ENCODE results near the gene LKAAEAR1. TPM values are rescaled to one million over a fixed set of nuclear protein-coding genes. Genes with fewer than 3 reads are reported as not detected.

LKAAEAR1 gene
- total RNA-seq, 1 donor from 2014 or later = not detected

DNA sequence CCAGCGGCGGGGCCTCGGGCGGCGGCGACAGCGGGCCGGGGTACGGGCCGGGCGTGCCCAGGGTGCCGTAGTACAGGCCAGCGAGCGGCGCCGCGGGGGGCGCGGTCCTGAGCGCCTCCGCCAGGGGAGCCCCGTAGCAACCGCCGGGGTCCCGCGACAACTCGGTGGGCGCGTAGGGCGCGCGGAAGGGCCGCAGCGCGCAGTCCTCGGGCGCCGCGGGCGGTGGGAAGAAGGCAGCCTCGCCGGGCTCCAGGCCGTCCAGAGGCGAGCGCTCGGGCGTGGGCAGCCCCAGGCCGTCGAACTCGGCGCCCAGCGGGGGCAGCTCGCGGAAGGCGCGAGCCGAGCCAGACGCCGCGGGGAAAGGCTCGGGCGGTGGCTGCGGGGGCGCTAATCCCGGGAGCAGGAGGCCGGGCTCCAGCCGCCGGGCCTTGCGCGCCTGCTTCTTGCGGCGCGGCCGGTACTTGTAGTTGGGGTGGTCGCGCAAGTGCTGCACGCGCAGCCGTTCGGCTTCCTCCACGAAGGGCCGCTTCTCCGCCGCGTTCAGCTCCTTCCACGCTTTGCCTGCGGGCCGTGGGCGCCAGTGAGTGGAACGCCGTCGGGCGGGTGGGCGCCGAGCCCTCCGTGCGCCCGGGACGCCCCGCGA, 35.7 kb downstream of the LKAAEAR1 start:
- Histone ChIP-seq H3K4me3 (ENCODE audit: low read depth, low read length) (no peak overlapping the region), H3K36me3 (ENCODE audit: control insufficient read depth, insufficient read depth, low read length) (no peaks in the 10 kb centered on the region), H3K27me3 (ENCODE audit: control insufficient read depth, insufficient read depth, low read length) (peaks cover 73% of the 10 kb centered on the region)
- no peak for DNase-seq (ENCODE audit: low read depth)
- TF ChIP-seq, protein P1, sequence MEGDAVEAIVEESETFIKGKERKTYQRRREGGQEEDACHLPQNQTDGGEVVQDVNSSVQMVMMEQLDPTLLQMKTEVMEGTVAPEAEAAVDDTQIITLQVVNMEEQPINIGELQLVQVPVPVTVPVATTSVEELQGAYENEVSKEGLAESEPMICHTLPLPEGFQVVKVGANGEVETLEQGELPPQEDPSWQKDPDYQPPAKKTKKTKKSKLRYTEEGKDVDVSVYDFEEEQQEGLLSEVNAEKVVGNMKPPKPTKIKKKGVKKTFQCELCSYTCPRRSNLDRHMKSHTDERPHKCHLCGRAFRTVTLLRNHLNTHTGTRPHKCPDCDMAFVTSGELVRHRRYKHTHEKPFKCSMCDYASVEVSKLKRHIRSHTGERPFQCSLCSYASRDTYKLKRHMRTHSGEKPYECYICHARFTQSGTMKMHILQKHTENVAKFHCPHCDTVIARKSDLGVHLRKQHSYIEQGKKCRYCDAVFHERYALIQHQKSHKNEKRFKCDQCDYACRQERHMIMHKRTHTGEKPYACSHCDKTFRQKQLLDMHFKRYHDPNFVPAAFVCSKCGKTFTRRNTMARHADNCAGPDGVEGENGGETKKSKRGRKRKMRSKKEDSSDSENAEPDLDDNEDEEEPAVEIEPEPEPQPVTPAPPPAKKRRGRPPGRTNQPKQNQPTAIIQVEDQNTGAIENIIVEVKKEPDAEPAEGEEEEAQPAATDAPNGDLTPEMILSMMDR (IDR thresholded peaks at IDR 0.05; ENCODE audit: insufficient read depth, low read length, poor library complexity, severe bottlenecking) = no peak

DNA sequence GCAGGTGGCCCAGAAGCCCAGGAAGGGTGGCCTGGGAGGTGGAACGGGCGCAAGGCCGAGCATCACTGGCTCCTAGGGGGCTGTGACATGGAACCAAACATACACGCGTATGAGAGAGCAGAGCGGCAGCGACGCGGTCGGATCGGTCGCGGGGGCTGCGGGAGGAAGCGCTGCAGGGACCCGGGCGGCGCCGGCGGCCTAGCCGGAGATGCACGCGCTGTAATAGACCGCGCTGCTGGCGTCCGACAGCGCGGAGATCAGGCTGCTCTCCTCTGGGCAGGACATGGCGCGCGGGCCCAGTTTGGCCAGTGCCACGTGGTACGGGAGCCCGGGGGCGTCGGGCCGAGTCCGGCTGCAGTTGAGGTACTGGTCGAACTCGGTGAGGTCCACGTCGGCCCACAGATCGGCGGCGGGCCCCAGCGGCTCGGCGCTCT, 36.2 kb downstream of the LKAAEAR1 start:
- Histone ChIP-seq H3K4me3 (ENCODE audit: low read depth, low read length) (no peak overlapping the region), H3K36me3 (ENCODE audit: control insufficient read depth, insufficient read depth, low read length) (no peaks in the 10 kb centered on the region), H3K27me3 (ENCODE audit: control insufficient read depth, insufficient read depth, low read length) (peaks cover 68% of the 10 kb centered on the region)
- TF ChIP-seq, protein P1 (IDR thresholded peaks at IDR 0.05; ENCODE audit: insufficient read depth, low read length, poor library complexity, severe bottlenecking) = no peak
- no peak for DNase-seq (ENCODE audit: low read depth)

DNA sequence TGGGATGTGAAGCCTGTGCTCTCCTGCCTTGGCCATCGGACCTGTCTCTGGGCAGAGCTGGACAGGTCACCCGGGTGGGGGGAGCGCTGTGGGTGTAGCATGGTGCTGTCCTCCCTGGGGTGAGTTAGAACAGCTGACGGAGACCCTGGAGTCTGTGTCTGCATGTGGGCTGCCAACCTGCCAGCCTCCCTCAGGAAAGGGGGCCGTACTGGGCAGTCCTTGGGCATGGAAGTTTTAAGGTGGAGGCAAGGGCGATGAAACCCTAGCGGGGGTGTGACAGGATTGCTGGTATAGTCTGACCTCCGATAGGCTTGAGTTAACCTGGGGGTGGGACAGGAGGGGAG, 37.2 kb downstream of the LKAAEAR1 start:
- no peak for DNase-seq (ENCODE audit: low read depth)
- TF ChIP-seq, protein P1 (IDR thresholded peaks at IDR 0.05; ENCODE audit: insufficient read depth, low read length, poor library complexity, severe bottlenecking) = no peak
- H3K27me3 ChIP-seq (ENCODE audit: control insufficient read depth, insufficient read depth, low read length) = peaks cover 64% of the 10 kb centered on the region
- H3K36me3 ChIP-seq (ENCODE audit: control insufficient read depth, insufficient read depth, low read length) = no peaks in the 10 kb centered on the region
- no peak overlapping the region for H3K4me3 ChIP-seq (ENCODE audit: low read depth, low read length)

DNA sequence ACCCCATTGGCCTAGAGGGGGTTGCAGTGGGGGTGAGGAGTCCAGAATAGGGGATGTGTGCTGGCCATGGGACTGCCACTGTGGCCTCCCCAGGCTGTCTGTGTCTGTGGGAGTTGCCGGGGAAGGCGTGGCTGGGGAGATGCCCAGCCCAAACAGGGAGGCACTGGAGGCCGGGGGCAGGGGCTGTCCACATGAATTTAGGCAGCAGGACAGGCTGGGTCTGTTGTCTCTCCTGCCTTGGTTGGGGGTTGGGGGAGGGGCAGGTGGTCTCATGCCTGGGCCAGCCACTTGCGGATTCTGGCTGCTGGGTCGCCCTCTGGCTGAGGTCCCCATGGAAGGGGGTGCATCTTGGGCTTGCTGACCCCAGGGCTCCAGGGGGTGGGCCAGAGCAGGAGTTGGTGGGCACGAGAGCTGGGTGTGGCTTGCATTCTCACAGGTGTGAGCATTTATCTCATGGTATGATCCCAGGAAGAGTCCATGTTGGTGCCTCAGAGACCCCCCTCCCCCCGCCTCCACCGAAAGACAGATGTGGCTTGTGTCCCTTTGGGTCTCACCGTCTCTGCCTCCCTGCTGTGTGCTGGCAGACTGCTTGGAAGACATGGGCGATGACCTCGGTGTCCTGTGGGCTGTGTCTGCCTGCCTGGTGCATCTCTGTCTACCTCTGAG, 38.7 kb downstream of the LKAAEAR1 start:
- DNase-seq (ENCODE audit: low read depth) = no peak

DNA sequence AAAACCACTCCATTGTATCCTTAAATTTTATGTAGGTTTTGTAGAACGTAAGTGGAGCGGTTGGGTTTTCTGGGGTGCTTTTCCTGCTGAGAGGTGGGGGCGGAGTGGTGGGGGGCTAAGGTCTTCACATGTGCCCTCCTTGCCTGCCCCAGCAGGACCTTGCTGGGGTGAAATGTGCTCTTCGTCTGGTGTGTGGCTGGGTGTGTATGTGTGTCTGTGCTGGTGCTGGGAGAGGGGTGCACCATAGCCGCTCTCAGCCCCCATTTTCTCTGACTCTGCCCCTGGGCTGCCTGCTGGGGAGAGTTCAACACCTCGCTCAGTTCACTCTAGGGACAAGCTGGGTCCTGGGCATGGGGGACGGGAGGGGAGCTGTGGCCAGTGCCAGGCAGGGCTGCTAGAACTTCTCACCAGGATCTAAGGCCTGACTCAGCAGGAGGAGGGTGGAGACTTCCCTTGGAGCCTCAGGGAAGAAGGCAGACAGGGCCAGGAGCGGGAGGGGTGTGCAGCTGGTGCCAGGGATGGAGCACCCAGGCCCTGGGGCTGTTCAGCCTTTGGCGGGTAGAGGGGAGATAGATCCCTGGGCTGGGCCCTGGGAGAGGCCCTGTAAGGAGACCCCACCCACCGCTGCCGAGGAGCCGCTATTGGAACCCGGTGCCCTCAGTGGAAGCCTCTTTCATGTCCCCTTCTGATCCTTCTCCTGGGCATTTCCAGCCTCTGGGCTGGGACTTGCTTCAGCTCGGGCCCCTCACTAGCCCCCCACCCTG, 39.5 kb downstream of the LKAAEAR1 start:
- TF ChIP-seq, protein P1 (IDR thresholded peaks at IDR 0.05; ENCODE audit: insufficient read depth, low read length, poor library complexity, severe bottlenecking) = no peak
- Histone ChIP-seq H3K4me3 (ENCODE audit: low read depth, low read length) (no peak overlapping the region), H3K27me3 (ENCODE audit: control insufficient read depth, insufficient read depth, low read length) (peaks cover 53% of the 10 kb centered on the region), H3K36me3 (ENCODE audit: control insufficient read depth, insufficient read depth, low read length) (no peaks in the 10 kb centered on the region)
- no peak for DNase-seq (ENCODE audit: low read depth)

More for the DNA sequence above, 38.7 kb downstream of the LKAAEAR1 start:
- H3K27me3 ChIP-seq (ENCODE audit: control insufficient read depth, insufficient read depth, low read length) = peaks cover 59% of the 10 kb centered on the region
- TF ChIP-seq, protein P1 (IDR thresholded peaks at IDR 0.05; ENCODE audit: insufficient read depth, low read length, poor library complexity, severe bottlenecking) = no peak
- no peaks in the 10 kb centered on the region for H3K36me3 ChIP-seq (ENCODE audit: control insufficient read depth, insufficient read depth, low read length)
- H3K4me3 ChIP-seq (ENCODE audit: low read depth, low read length) = no peak overlapping the region
